ENCODE measurements around the gene ALOX15. TPM values are rescaled to one million over a fixed set of nuclear protein-coding genes. Genes with fewer than 3 reads are reported as not detected.
A peak's percentile ranks its signal among the peaks of the same experiment; 100 is the strongest.
"Not testable (repeated sequence)": the region's sequence is repeated elsewhere in the genome, so short reads cannot be mapped to it uniquely, and the experiment has no call there.

Gene ALOX15
- total and polyA plus RNA-seq, 10 of the 15 experiments (the other 5 are each of a cell fraction or from before 2014, with no cell fraction given) = 0.05 to 1.0 (median 0.24) TPM

DNA sequence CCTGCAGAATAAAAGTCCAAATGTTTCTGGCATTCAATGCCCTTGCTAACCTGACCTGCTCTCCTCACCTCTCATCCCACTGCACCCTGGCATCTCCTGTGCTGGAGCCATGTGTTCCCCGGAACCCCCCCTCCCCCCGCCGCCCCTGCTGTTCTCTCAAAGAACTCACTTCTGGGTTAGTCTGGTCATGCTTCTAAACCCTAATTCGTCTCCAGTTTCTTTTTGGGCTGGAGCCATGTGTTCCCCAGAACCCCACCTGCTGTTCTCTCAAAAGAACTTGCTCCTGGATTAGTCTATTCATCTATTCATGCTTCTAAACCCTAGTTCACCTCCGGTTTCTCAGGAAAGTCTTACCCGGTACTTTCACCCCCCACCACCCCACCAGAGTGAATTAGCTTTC is 808 bp upstream of the ALOX15 start:
- H3K9me3 ChIP-seq (replicated peaks; ENCODE audit: control insufficient read depth, insufficient read depth, low read length) = no peaks in the 10 kb centered on the region
- H3K36me3 ChIP-seq (ENCODE audit: control insufficient read depth in 2 of 2, insufficient read depth in 2 of 2, low read length in 1 of 2) = no peaks in the 10 kb centered on the region
- ATAC-seq (no peak), FAIRE-seq (no peak), DNase-seq (ENCODE audit: low read depth, low spot score) (no peak)
- H2AFZ ChIP-seq (ENCODE audit: control insufficient read depth, low read depth, low read length) = no peak overlapping the region
- H3K79me2 ChIP-seq (ENCODE audit: control insufficient read depth, insufficient read depth, low read length) = no peaks in the 10 kb centered on the region
- in situ Hi-C loops (cut with MboI) = no loop called here
- H4K20me1 ChIP-seq (ENCODE audit: control insufficient read depth, insufficient read depth) = no peaks in the 10 kb centered on the region
- no peaks in the 10 kb centered on the region for H3K4me1 ChIP-seq (ENCODE audit: control insufficient read depth, insufficient read depth, low read length)
- H3K4me3 ChIP-seq = no peak overlapping the region
- ChIA-PET POLR2A (no interaction called here), CTCF (no interaction called here), SMC1A (ENCODE audit: uncharacterized antibody, unreplicated experiment) (no interaction called here), RAD21 (ENCODE audit: unreplicated experiment) (no interaction called here)
- peaks cover 10 to 15% of the 10 kb centered on the region in 2 experiments; a peak in 3 of 4 replicates for H3K27me3 ChIP-seq (replicated peaks in 1 of 2; ENCODE audit: control insufficient read depth in 2 of 2, insufficient read depth in 2 of 2, low read length in 1 of 2)
- no peak for TF ChIP-seq RAD51 (IDR thresholded peaks at IDR 0.05)
- no peak for TF ChIP-seq PML (IDR thresholded peaks at IDR 0.05; ENCODE audit: low read length)
- TF ChIP-seq, protein P1, sequence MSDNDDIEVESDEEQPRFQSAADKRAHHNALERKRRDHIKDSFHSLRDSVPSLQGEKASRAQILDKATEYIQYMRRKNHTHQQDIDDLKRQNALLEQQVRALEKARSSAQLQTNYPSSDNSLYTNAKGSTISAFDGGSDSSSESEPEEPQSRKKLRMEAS (IDR thresholded peaks at IDR 0.05; ENCODE audit: low read depth, low read length) = no peak
- TF ChIP-seq CEBPB (IDR thresholded peaks at IDR 0.05; ENCODE audit: borderline replicate concordance in 1 of 2, low read depth in 2 of 2, low read length in 2 of 2) = no peak
- no peak for TF ChIP-seq NFXL1 (IDR thresholded peaks at IDR 0.05; ENCODE audit: borderline replicate concordance)
- TF ChIP-seq, protein P2, sequence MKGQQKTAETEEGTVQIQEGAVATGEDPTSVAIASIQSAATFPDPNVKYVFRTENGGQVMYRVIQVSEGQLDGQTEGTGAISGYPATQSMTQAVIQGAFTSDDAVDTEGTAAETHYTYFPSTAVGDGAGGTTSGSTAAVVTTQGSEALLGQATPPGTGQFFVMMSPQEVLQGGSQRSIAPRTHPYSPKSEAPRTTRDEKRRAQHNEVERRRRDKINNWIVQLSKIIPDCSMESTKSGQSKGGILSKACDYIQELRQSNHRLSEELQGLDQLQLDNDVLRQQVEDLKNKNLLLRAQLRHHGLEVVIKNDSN (IDR thresholded peaks at IDR 0.05; ENCODE audit: borderline replicate concordance, extremely low read length, insufficient read depth, low read depth, low read length) = no peak
- TF ChIP-seq KLF5 (IDR thresholded peaks at IDR 0.05; ENCODE audit: partially characterized antibody) = no peak
- TF ChIP-seq IRF4 (IDR thresholded peaks at IDR 0.05; ENCODE audit: low read depth, low read length) = no peak
- 10% methylated on average over 5 of the region's 6 CpGs for WGBS (ENCODE audit: insufficient coverage, insufficient replicate concordance, low lambda C conversion rate, missing lambda C conversion rate)
- no peak overlapping the region for H3K4me2 ChIP-seq (ENCODE audit: control insufficient read depth, insufficient read depth)
- no peak overlapping the region for H3K9ac ChIP-seq (ENCODE audit: control insufficient read depth, insufficient read depth, low read length)
- no peak overlapping the region for H3K27ac ChIP-seq (ENCODE audit: control insufficient read depth, insufficient read depth)
- BruUV-seq (replicated peaks) = no TSS peak
- intact Hi-C loops (cut with micrococcal nuclease; ENCODE audit: unreplicated experiment) = no loop called here

DNA sequence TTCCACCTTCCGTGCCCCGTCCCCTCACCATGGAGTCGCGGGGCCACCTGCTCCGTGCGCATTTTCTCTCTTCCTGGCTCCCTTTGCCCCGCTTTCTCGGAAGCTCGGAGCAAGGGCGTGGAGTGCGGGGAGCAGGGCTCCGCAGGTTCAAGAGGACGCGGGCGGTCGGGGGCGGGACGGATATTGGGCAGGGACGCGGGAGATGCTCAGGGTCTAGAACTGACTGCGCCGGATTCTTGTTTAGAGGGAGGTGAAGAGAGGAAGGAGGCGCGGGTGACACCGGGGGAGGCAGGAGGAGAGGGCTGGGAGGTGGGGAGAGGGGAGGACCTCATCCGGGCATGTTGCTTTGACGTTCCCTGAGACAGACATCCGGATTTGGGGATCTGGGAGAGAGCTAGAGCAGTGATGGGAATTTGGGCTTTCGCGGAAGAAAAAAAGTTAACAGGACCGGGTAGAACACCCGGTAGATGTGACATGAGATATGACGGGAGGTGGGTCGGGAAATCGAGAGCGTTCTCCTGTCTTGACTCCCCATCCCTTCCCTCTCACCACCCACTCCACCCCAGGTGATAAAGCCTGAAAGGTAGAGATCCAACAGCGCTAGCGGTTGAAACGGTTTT is 799 bp downstream of the ALOX15 start:
- H3K4me2 ChIP-seq (ENCODE audit: control insufficient read depth, insufficient read depth); H3K9ac ChIP-seq (ENCODE audit: control insufficient read depth, insufficient read depth, low read length); in situ Hi-C loops (cut with MboI); RAD21 ChIA-PET (ENCODE audit: unreplicated experiment); H4K20me1 ChIP-seq (ENCODE audit: control insufficient read depth, insufficient read depth); H3K79me2 ChIP-seq (ENCODE audit: control insufficient read depth, insufficient read depth, low read length); FAIRE-seq; BruUV-seq (replicated peaks); H3K9me3 ChIP-seq (replicated peaks; ENCODE audit: control insufficient read depth, insufficient read depth, low read length); H2AFZ ChIP-seq (ENCODE audit: control insufficient read depth, low read depth, low read length); H3K36me3 ChIP-seq (ENCODE audit: control insufficient read depth in 2 of 2, insufficient read depth in 2 of 2, low read length in 1 of 2); POLR2A ChIA-PET; ATAC-seq; DNase-seq (ENCODE audit: low read depth, low spot score); SMC1A ChIA-PET (ENCODE audit: uncharacterized antibody, unreplicated experiment); H3K27ac ChIP-seq (ENCODE audit: control insufficient read depth, insufficient read depth); H3K4me3 ChIP-seq; CTCF ChIA-PET; intact Hi-C loops (cut with micrococcal nuclease; ENCODE audit: unreplicated experiment): not testable (repeated sequence)
- Histone ChIP-seq H3K4me1 (ENCODE audit: control insufficient read depth, insufficient read depth, low read length) (peaks cover 12% of the 10 kb centered on the region), H3K27me3 (replicated peaks in 1 of 2; ENCODE audit: control insufficient read depth in 2 of 2, insufficient read depth in 2 of 2, low read length in 1 of 2) (peaks cover 10 to 15% of the 10 kb centered on the region in 2 experiments; a peak in 3 of 4 replicates)
- WGBS (ENCODE audit: insufficient coverage, insufficient replicate concordance, low lambda C conversion rate, missing lambda C conversion rate) = 15% methylated on average over 16 of the region's 39 CpGs

- H3K4me1 ChIP-seq (ENCODE audit: control insufficient read depth, insufficient read depth, low read length) = peaks cover 19% of the 10 kb centered on the region
- DNase-seq (ENCODE audit: low read depth, low spot score); BruUV-seq (replicated peaks); CTCF ChIA-PET; RAD21 ChIA-PET (ENCODE audit: unreplicated experiment); H3K79me2 ChIP-seq (ENCODE audit: control insufficient read depth, insufficient read depth, low read length); H2AFZ ChIP-seq (ENCODE audit: control insufficient read depth, low read depth, low read length); H3K9ac ChIP-seq (ENCODE audit: control insufficient read depth, insufficient read depth, low read length); H3K9me3 ChIP-seq (replicated peaks; ENCODE audit: control insufficient read depth, insufficient read depth, low read length); H3K36me3 ChIP-seq (ENCODE audit: control insufficient read depth in 2 of 2, insufficient read depth in 2 of 2, low read length in 1 of 2); H3K27ac ChIP-seq (ENCODE audit: control insufficient read depth, insufficient read depth); FAIRE-seq; H3K4me3 ChIP-seq; POLR2A ChIA-PET; in situ Hi-C loops (cut with MboI); H4K20me1 ChIP-seq (ENCODE audit: control insufficient read depth, insufficient read depth); SMC1A ChIA-PET (ENCODE audit: uncharacterized antibody, unreplicated experiment); intact Hi-C loops (cut with micrococcal nuclease; ENCODE audit: unreplicated experiment): not testable (repeated sequence)
- H3K4me2 ChIP-seq (ENCODE audit: control insufficient read depth, insufficient read depth) = peak overlapping the region; percentile 55; the same call in 1 of the 2 replicates
- ATAC-seq = peak; percentile 49
- WGBS (ENCODE audit: insufficient coverage, insufficient replicate concordance, low lambda C conversion rate, missing lambda C conversion rate) = 12% methylated on average over 26 of the region's 56 CpGs
- H3K27me3 ChIP-seq (replicated peaks in 1 of 2; ENCODE audit: control insufficient read depth in 2 of 2, insufficient read depth in 2 of 2, low read length in 1 of 2) = peaks cover 10 to 15% of the 10 kb centered on the region in 2 experiments; a peak in 3 of 4 replicates
Observed at GRCh38 chr17:4639301-4640059, 2.0 kb downstream of the ALOX15 start.
